ENCODE results near the gene PAWR.
A peak's percentile ranks its signal among the peaks of the same experiment; 100 is the strongest.

PAWR gene

DNA sequence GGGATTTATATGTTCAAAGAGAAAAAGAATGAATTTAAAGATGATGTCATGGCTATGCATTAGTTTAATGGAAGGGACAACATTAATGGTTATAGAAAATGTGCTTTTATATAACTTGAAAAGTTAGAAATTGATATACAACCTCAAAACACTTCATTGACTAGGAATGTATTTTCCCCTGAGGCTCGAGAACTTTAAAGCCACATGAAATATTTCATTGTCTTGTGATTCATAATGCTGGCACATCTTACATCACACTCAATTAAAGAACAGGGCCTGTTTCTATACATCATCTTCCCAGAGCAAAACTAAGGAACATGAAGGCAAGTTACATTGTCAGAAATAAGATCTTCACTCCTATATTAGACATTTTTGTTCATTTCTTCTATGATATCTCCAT is 35.2 kb upstream of the PAWR start:
- CTCF ChIA-PET: interaction anchor here (1.0 to 1.6 kb wide), 2 partner anchors 11 to 12 kb away, joined by 4 read pairs; no protein-coding TSS in a partner anchor
- no peaks in the 10 kb centered on the region for H3K4me1 ChIP-seq (ENCODE audit: control insufficient read depth, insufficient read depth, low read length)
- H3K9me3 ChIP-seq (ENCODE audit: control insufficient read depth, insufficient read depth, low read depth, low read length): no peaks in the 10 kb centered on the region
- H3K4me3 ChIP-seq (ENCODE audit: low read depth, low read length): no peak overlapping the region
- no peaks in the 10 kb centered on the region for H3K36me3 ChIP-seq (ENCODE audit: control insufficient read depth in 2 of 2, insufficient read depth in 1 of 2, low read length in 2 of 2)
- H3K27ac ChIP-seq (ENCODE audit: extremely low read depth, low read depth, low read length): no peak overlapping the region
- TF ChIP-seq ZBTB48 (tag by site-specific recombination; IDR thresholded peaks at IDR 0.05) (no peak), ATF2 (tag by site-specific recombination; IDR thresholded peaks at IDR 0.05; ENCODE audit: low read depth) (peak; percentile 40; the same call in 1 of the 2 replicates)
- POLR2A ChIA-PET: no interaction called here

DNA sequence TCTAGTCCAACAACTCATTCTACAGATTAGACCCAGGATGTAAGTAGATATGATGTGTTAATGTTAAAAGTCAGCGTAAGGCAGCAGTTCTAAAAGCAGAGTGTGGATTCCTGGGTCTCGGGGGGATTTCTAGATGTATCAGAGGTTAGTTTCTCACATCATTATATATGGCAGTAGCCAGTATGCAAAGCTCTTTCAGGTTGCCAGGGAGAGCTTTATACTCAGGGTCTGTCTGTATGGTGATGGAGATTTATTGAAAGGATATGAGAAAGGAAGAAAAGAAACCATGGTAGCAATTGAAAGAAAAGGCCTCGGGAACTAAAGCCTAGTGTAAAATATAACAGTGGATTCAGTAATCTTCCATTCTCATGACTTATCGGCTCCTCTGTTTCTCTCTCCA is 26.2 kb upstream of the PAWR start:
- TF ChIP-seq ZNF501 (tag by site-specific recombination; IDR thresholded peaks at IDR 0.05): no peak
- TF ChIP-seq ZNF426 (tag by site-specific recombination; IDR thresholded peaks at IDR 0.05): no peak
- TF ChIP-seq GLI4 (tag by site-specific recombination; IDR thresholded peaks at IDR 0.05): no peak
- TF ChIP-seq ZNF792 (tag by site-specific recombination; IDR thresholded peaks at IDR 0.05): no peak
- no peak for TF ChIP-seq ZBTB20 (tag by site-specific recombination; IDR thresholded peaks at IDR 0.05)
- TF ChIP-seq, protein P1, sequence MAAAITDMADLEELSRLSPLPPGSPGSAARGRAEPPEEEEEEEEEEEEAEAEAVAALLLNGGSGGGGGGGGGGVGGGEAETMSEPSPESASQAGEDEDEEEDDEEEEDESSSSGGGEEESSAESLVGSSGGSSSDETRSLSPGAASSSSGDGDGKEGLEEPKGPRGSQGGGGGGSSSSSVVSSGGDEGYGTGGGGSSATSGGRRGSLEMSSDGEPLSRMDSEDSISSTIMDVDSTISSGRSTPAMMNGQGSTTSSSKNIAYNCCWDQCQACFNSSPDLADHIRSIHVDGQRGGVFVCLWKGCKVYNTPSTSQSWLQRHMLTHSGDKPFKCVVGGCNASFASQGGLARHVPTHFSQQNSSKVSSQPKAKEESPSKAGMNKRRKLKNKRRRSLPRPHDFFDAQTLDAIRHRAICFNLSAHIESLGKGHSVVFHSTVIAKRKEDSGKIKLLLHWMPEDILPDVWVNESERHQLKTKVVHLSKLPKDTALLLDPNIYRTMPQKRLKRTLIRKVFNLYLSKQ (tag by site-specific recombination; IDR thresholded peaks at IDR 0.05; ENCODE audit: borderline replicate concordance): no peak
- TF ChIP-seq KLF1 (tag by site-specific recombination; IDR thresholded peaks at IDR 0.05): no peak
- TF ChIP-seq ZNF394 (tag by site-specific recombination; IDR thresholded peaks at IDR 0.05; ENCODE audit: borderline replicate concordance): no peak
- TF ChIP-seq ZNF549 (tag by site-specific recombination; IDR thresholded peaks at IDR 0.05): no peak
- no peak for TF ChIP-seq ZNF292 (tag by site-specific recombination; IDR thresholded peaks at IDR 0.05; ENCODE audit: borderline replicate concordance, low read depth)
- no peak for TF ChIP-seq SP3 (tag by site-specific recombination; IDR thresholded peaks at IDR 0.05)
- TF ChIP-seq ZNF302 (tag by site-specific recombination; IDR thresholded peaks at IDR 0.05; ENCODE audit: low read depth): no peak
- no peak for TF ChIP-seq ZNF354C (tag by site-specific recombination; IDR thresholded peaks at IDR 0.05; ENCODE audit: borderline replicate concordance, low read depth)
- Histone ChIP-seq H3K9me3 (ENCODE audit: control insufficient read depth, insufficient read depth, low read depth, low read length) (no peaks in the 10 kb centered on the region), H3K4me1 (ENCODE audit: control insufficient read depth, insufficient read depth, low read length) (no peaks in the 10 kb centered on the region), H3K36me3 (ENCODE audit: control insufficient read depth in 2 of 2, insufficient read depth in 1 of 2, low read length in 2 of 2) (no peaks in the 10 kb centered on the region), H3K27ac (ENCODE audit: extremely low read depth, low read depth, low read length) (no peak overlapping the region), H3K4me3 (ENCODE audit: low read depth, low read length) (no peak overlapping the region)
- CTCF ChIA-PET: interaction anchor here (1.0 kb wide), 1 partner anchor 297 kb away, joined by 3 read pairs; no protein-coding TSS in a partner anchor
- POLR2A ChIA-PET: no interaction called here

- CTCF ChIA-PET: interaction anchor here (1.1 kb wide), 1 partner anchor 59 kb away, joined by 3 read pairs; no protein-coding TSS in a partner anchor
- Histone ChIP-seq H3K27ac (ENCODE audit: extremely low read depth, low read depth, low read length) (no peak overlapping the region), H3K4me3 (ENCODE audit: low read depth, low read length) (no peak overlapping the region), H3K9me3 (ENCODE audit: control insufficient read depth, insufficient read depth, low read depth, low read length) (no peaks in the 10 kb centered on the region), H3K36me3 (ENCODE audit: control insufficient read depth in 2 of 2, insufficient read depth in 1 of 2, low read length in 2 of 2) (no peaks in the 10 kb centered on the region), H3K4me1 (ENCODE audit: control insufficient read depth, insufficient read depth, low read length) (no peaks in the 10 kb centered on the region)
- POLR2A ChIA-PET: no interaction called here
- TF ChIP-seq ZNF707 (tag by site-specific recombination; IDR thresholded peaks at IDR 0.05): no peak
- TF ChIP-seq EGR2 (tag by site-specific recombination; IDR thresholded peaks at IDR 0.05; ENCODE audit: low read depth): no peak
- no peak for TF ChIP-seq ZNF19 (tag by site-specific recombination; IDR thresholded peaks at IDR 0.05; ENCODE audit: low read depth)
- no peak for TF ChIP-seq ZNF140 (tag by site-specific recombination; IDR thresholded peaks at IDR 0.05)
- no peak for TF ChIP-seq MEIS1 (CRISPR knock-in tag; IDR thresholded peaks at IDR 0.05; ENCODE audit: borderline replicate concordance)
- TF ChIP-seq ZNF426 (tag by site-specific recombination; IDR thresholded peaks at IDR 0.05): no peak
- no peak for TF ChIP-seq ZNF585B (tag by site-specific recombination; IDR thresholded peaks at IDR 0.05)
Observed at GRCh38 chr12:79715308-79715707, 24.5 kb upstream of the PAWR start.
